H9 (cell line): ENCODE measurements around the gene FOXA2. TPM values are rescaled to one million over a fixed set of nuclear protein-coding genes. Genes with fewer than 3 reads are reported as not detected.

Source experiments
- DNase-seq: peaks from one replicate; pipeline ENCODE4 v3.0.0-alpha.2; 2017
- H2AFZ ChIP-seq: one replicate; pipeline ENCODE4 v1.6.1; 2013; ENCODE audit warnings: mild to moderate bottlenecking, low read length, control low read depth, moderate library complexity
- H2AK5ac ChIP-seq: 2 replicates; pipeline ENCODE4 v1.6.1; 2013; ENCODE audit warnings: low read length, control low read depth, mixed read lengths; ENCODE audit not compliant: insufficient read length
- H2BK120ac ChIP-seq: one replicate; pipeline ENCODE4 v1.6.1; 2013; ENCODE audit warnings: low read depth, mild to moderate bottlenecking, low read length, control low read depth, inconsistent platforms; ENCODE audit not compliant: poor library complexity, severe bottlenecking
- H2BK12ac ChIP-seq: 2 replicates; pipeline ENCODE4 v1.6.1; 2013; ENCODE audit warnings: low read length, control low read depth, mixed read lengths, low read depth; ENCODE audit not compliant: insufficient read length
- H2BK15ac ChIP-seq: 2 replicates; pipeline ENCODE4 v1.6.1; 2013; ENCODE audit warnings: low read depth, low read length, control low read depth
- H2BK20ac ChIP-seq: one replicate; pipeline ENCODE4 v1.6.1; 2013; ENCODE audit warnings: low read depth, mild to moderate bottlenecking, low read length, control low read depth, inconsistent platforms; ENCODE audit not compliant: poor library complexity, severe bottlenecking
- H2BK5ac ChIP-seq: 2 replicates; pipeline ENCODE4 v1.6.1; 2013; ENCODE audit warnings: low read length, control low read depth, mixed read lengths; ENCODE audit not compliant: insufficient read length
- H3K14ac ChIP-seq: 2 replicates; pipeline ENCODE4 v1.6.1; 2013; ENCODE audit warnings: low read length, control low read depth; ENCODE audit not compliant: insufficient read depth
- H3K18ac ChIP-seq: 2 replicates; pipeline ENCODE4 v1.6.1; 2013; ENCODE audit warnings: low read depth, mild to moderate bottlenecking, mixed read lengths, low read length, control low read depth; ENCODE audit not compliant: insufficient read length
- H3K23ac ChIP-seq: 2 replicates; pipeline ENCODE4 v1.6.1; 2013; ENCODE audit warnings: low read length, control low read depth, mixed read lengths, low read depth; ENCODE audit not compliant: insufficient read length
- H3K23me2 ChIP-seq: 2 replicates; pipeline ENCODE4 v1.6.1; 2013; ENCODE audit warnings: low read depth, mild to moderate bottlenecking, mixed read lengths, low read length, control low read depth; ENCODE audit not compliant: insufficient read length, poor library complexity, severe bottlenecking
- H3K27ac ChIP-seq: 2 replicates; pipeline ENCODE4 v1.5.1; 2013; ENCODE audit warnings: low read length, control low read depth, mixed read lengths, low read depth; ENCODE audit not compliant: insufficient read length
- H3K27me3 ChIP-seq: 2 replicates; pipeline ENCODE4 v1.6.1; 2013; ENCODE audit warnings: low read length, control low read depth, inconsistent platforms; ENCODE audit not compliant: insufficient read depth
- H3K4ac ChIP-seq: 2 replicates; pipeline ENCODE4 v1.6.1; 2013; ENCODE audit warnings: low read depth, mild to moderate bottlenecking, control low read depth, inconsistent platforms, low read length, moderate library complexity
- H3K4me1 ChIP-seq: 2 replicates; pipeline ENCODE4 v1.6.1; 2013; ENCODE audit warnings: low read length, control low read depth, inconsistent platforms; ENCODE audit not compliant: insufficient read depth
- H3K4me2 ChIP-seq: 2 replicates; pipeline ENCODE4 v1.6.1; 2013; ENCODE audit warnings: low read length, control low read depth, mixed read lengths; ENCODE audit not compliant: insufficient read length, insufficient read depth
- H3K56ac ChIP-seq: 2 replicates; pipeline ENCODE4 v1.6.1; 2013; ENCODE audit warnings: low read depth, mild to moderate bottlenecking, mixed read lengths, low read length, control low read depth; ENCODE audit not compliant: insufficient read length
- H3K79me1 ChIP-seq: 2 replicates; pipeline ENCODE4 v1.6.1; 2013; ENCODE audit warnings: low read depth, mild to moderate bottlenecking, moderate library complexity, low read length, control low read depth, inconsistent platforms; ENCODE audit not compliant: insufficient read depth, poor library complexity, severe bottlenecking
- H3K79me2 ChIP-seq: 2 replicates; pipeline ENCODE4 v1.6.1; 2013; ENCODE audit warnings: low read length, control low read depth, inconsistent platforms; ENCODE audit not compliant: insufficient read depth
- H3K9ac ChIP-seq: 2 replicates; pipeline ENCODE4 v1.6.1; 2013; ENCODE audit warnings: low read length, control low read depth, mixed read lengths; ENCODE audit not compliant: insufficient read length; ENCODE audit errors: extremely low read depth
- H3K9me3 ChIP-seq: one replicate; pipeline ENCODE4 v1.6.1; 2013; ENCODE audit warnings: low read depth, low read length, inconsistent platforms; ENCODE audit not compliant: control insufficient read depth
- H3T11ph ChIP-seq: one replicate; pipeline ENCODE4 v1.6.1; 2013; ENCODE audit warnings: mild to moderate bottlenecking, low read length, control low read depth, inconsistent platforms
- H4K20me1 ChIP-seq: one replicate; pipeline ENCODE4 v1.6.1; 2013; ENCODE audit not compliant: control insufficient read depth, insufficient read length, insufficient read depth
- H4K5ac ChIP-seq: 2 replicates; pipeline ENCODE4 v1.6.1; 2013; ENCODE audit warnings: low read depth, mild to moderate bottlenecking, mixed read lengths, low read length, control low read depth; ENCODE audit not compliant: insufficient read length
- H4K8ac ChIP-seq: replicated peaks from 2 replicates; pipeline ENCODE4 v1.6.1; 2013; ENCODE audit warnings: low read length, control low read depth, mixed read lengths, low read depth; ENCODE audit not compliant: insufficient read length
- H4K91ac ChIP-seq: 2 replicates; pipeline ENCODE4 v1.6.1; 2013; ENCODE audit warnings: low read depth, mild to moderate bottlenecking, moderate library complexity, mixed read lengths, low read length, control low read depth; ENCODE audit not compliant: insufficient read length
- H3K27ac Mint-ChIP-seq, 3 experiments: 2 replicates in 2 of 3; 3 replicates in 1 of 3; pipeline ENCODE4 v1.8.0; 2020 to 2021; ENCODE audit warnings: mixed read lengths in 3 of 3, mild to moderate bottlenecking in 1 of 3, moderate library complexity in 1 of 3
- H3K27me3 Mint-ChIP-seq: 2 replicates; pipeline ENCODE4 v1.8.0; 2021; ENCODE audit warnings: low read depth, mild to moderate bottlenecking, moderate library complexity, mixed read lengths
- H3K36me3 Mint-ChIP-seq, 3 experiments: 2 replicates in 2 of 3; 3 replicates in 1 of 3; pipeline ENCODE4 v1.8.0; 2020 to 2021; ENCODE audit warnings: low read depth in 3 of 3, mixed read lengths in 3 of 3; ENCODE audit not compliant: insufficient read depth in 1 of 3
- H3K4me1 Mint-ChIP-seq, 2 experiments: 2 replicates each; pipeline ENCODE4 v1.8.0; 2020; ENCODE audit warnings: mixed read lengths in 2 of 2
- H3K4me3 Mint-ChIP-seq, 2 experiments: 2 replicates in 1 of 2; 3 replicates in 1 of 2; pipeline ENCODE4 v1.8.0; 2020 to 2021; ENCODE audit warnings: mild to moderate bottlenecking in 2 of 2, mixed read lengths in 2 of 2, moderate library complexity in 1 of 2
- H3K9me3 Mint-ChIP-seq, 2 experiments: 2 replicates in 1 of 2; 3 replicates in 1 of 2; pipeline ENCODE4 v1.8.0; 2020; ENCODE audit warnings: mild to moderate bottlenecking in 2 of 2, mixed read lengths in 2 of 2, moderate library complexity in 1 of 2
- WGBS: extraction: QIAGEN DNeasy Blood & Tissue Kit; methylation state at CpG from one replicate; pipeline ENCODE4 v1.1.7; 2013; ENCODE audit warnings: missing lambda C conversion rate, low lambda C conversion rate, mixed read lengths; ENCODE audit not compliant: insufficient read length; ENCODE audit errors: extremely low coverage; 5-methylcytosine and 5-hydroxymethylcytosine counted together
- total RNA-seq: library from RNA; stranded (reverse); gene quantifications from 2 replicates; pipeline ENCODE4 v1.2.1, GENCODE V29; 2021
- TF ChIP-seq, protein P1 (sequence below): fragments of 200-600 bp; sonication (generic); conservative IDR thresholded peaks from 3 replicates; pipeline ENCODE4 v1.8.0; 2021; ENCODE audit warnings: antibody characterized with exemption, mild to moderate bottlenecking

The FOXA2 gene
- total RNA-seq, 1 experiment from 2014 or later: not detected

DNA sequence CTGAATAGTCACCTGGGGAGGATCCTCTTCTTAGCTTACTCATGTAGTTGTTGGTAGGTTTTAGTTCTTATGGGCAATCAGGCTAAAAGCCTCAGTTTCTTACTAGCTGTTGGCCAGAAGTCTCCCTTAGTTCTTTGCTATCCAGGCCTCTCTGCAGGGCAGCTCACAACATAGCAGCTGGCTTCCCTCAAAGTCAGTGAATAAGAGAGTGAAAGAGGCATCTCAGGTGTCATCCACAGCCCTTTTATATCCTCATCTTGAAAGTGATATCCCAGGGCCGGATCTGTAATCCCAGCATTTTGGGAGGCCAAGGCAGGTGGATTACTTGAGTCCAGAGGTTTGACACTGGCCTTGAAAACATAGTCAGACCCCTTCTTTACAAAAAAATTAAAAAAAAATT, 42.1 kb upstream of the FOXA2 start:
- no peak overlapping the region for H3K9ac ChIP-seq
- H3K23ac ChIP-seq: no peak overlapping the region
- H3K18ac ChIP-seq: no peak overlapping the region
- H3K27me3 ChIP-seq: no peaks in the 10 kb centered on the region; the same call in 1 of the 2 replicates
- no peak overlapping the region for H4K8ac ChIP-seq
- no peak overlapping the region for H2BK12ac ChIP-seq
- H2BK15ac ChIP-seq: no peak overlapping the region
- no peaks in the 10 kb centered on the region for H3K36me3 Mint-ChIP-seq
- H2AK5ac ChIP-seq: no peak overlapping the region
- no peak overlapping the region; a peak in 1 of 7 replicates for H3K27ac Mint-ChIP-seq
- no peak overlapping the region for H3K4me3 Mint-ChIP-seq
- no peak overlapping the region for H2BK5ac ChIP-seq
- TF ChIP-seq, protein P1, sequence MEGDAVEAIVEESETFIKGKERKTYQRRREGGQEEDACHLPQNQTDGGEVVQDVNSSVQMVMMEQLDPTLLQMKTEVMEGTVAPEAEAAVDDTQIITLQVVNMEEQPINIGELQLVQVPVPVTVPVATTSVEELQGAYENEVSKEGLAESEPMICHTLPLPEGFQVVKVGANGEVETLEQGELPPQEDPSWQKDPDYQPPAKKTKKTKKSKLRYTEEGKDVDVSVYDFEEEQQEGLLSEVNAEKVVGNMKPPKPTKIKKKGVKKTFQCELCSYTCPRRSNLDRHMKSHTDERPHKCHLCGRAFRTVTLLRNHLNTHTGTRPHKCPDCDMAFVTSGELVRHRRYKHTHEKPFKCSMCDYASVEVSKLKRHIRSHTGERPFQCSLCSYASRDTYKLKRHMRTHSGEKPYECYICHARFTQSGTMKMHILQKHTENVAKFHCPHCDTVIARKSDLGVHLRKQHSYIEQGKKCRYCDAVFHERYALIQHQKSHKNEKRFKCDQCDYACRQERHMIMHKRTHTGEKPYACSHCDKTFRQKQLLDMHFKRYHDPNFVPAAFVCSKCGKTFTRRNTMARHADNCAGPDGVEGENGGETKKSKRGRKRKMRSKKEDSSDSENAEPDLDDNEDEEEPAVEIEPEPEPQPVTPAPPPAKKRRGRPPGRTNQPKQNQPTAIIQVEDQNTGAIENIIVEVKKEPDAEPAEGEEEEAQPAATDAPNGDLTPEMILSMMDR: no peak
- no peaks in the 10 kb centered on the region for H3K79me2 ChIP-seq
- H4K5ac ChIP-seq: no peak overlapping the region
- no peak overlapping the region for H3K56ac ChIP-seq
- no peak overlapping the region for H3K4ac ChIP-seq
- peaks cover 19 to 20% of the 10 kb centered on the region in 2 experiments for H3K4me1 Mint-ChIP-seq
- no peaks in the 10 kb centered on the region for H3K9me3 Mint-ChIP-seq
- WGBS: no CpG with 5 or more reads among the region's 1 CpG
- no peak overlapping the region for H2AFZ ChIP-seq
- H2BK120ac ChIP-seq: no peak overlapping the region
- peaks cover 31% of the 10 kb centered on the region for H3K27me3 Mint-ChIP-seq
- H3K27ac ChIP-seq: no peak overlapping the region
- no peaks in the 10 kb centered on the region for H3K23me2 ChIP-seq
- no peaks in the 10 kb centered on the region for H3K9me3 ChIP-seq
- no peak overlapping the region for H3K14ac ChIP-seq
- H4K91ac ChIP-seq: no peak overlapping the region
- no peaks in the 10 kb centered on the region for H3K79me1 ChIP-seq
- no peaks in the 10 kb centered on the region for H4K20me1 ChIP-seq
- no peak overlapping the region for H2BK20ac ChIP-seq
- H3T11ph ChIP-seq: no peak overlapping the region
- DNase-seq: no peak
- no peak overlapping the region for H3K4me2 ChIP-seq
- no peaks in the 10 kb centered on the region; the same call in 1 of the 2 replicates for H3K4me1 ChIP-seq
